D721Med (cell line): Measurements from ENCODE around the gene PDGFRB.

ENCODE experiments used
- DNase-seq: peaks from one replicate; pipeline ENCODE4 v3.0.0; 2011; ENCODE audit warnings: low spot score; ENCODE audit not compliant: insufficient read length
- FAIRE-seq: peaks from 2 replicates; lab custom pipeline; 2011; peaks lifted over from hg19 to GRCh38; lab: Jason Lieb, UNC
- CTCF ChIP-seq: IDR thresholded peaks from 2 replicates; pipeline ENCODE4 v1.5.1; 2012; ENCODE audit warnings: mild to moderate bottlenecking, control low read depth; ENCODE audit not compliant: insufficient read depth; ENCODE audit errors: missing control alignments

PDGFRB gene

DNA sequence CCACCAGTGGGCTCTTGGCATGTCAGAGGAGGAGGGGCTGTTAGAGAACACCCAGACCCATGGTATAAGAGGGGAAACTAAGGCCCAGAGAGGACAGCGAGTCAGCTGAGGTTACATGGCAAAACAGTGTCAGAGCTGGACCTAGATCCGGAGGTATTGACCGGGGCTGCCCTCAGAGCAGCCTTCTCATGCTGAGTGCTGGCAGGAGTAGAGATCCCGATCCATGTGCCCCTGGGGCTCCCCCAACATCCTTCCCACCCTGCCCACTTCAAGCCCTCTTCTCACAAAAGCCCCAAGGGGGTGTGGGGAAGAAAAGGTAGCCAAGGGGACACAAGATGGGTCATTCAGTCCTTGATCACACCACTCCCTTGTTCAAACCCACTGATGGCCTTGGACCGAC, 89.2 kb downstream of the PDGFRB start:
- TF ChIP-seq CTCF, result no peak
- DNase-seq (no peak), FAIRE-seq (no peak)

DNA sequence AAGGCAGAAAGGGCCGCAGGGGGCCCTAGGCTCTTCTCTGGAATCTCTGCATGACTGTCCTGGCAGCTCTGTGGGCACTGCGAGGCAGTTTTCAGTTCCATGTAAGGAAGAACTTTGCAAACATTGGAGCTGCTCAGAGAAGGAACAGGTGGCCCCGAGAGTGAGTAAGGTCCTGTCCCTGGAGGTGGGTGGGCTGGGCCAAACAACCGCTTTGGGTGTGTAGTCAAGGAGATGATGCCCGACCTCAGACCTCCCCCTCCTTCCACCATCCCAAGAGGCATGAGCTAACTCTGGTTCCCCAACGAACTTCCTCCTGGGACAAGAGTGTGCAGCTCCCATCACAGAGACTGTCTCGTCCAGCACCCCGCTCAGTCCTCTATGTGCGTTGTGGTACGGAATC, 89.8 kb downstream of the PDGFRB start:
- no peak for TF ChIP-seq CTCF
- DNase-seq, result no peak
- FAIRE-seq, result no peak

DNA sequence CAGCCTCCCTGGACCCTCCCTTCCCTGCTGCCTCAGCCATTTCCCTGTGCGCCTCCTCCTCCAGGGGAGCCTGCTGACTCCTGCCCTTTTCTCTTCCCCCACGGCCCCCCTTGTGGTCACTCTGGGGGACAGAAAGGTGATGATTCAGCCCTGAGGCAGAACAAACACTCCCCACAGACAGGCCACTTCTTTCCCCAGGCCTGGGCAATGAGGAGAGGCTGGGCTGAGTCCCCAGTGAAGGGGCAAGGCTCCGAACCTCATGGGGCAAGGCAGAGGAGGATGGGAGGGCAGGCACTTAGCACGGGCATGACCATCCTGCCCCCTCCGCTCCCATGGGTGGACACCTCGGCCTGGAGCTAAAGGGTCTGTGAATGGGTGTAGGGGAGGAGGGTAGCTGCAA, 90.3 kb downstream of the PDGFRB start:
- TF ChIP-seq CTCF, result no peak
- DNase-seq (no peak), FAIRE-seq (no peak)

DNA sequence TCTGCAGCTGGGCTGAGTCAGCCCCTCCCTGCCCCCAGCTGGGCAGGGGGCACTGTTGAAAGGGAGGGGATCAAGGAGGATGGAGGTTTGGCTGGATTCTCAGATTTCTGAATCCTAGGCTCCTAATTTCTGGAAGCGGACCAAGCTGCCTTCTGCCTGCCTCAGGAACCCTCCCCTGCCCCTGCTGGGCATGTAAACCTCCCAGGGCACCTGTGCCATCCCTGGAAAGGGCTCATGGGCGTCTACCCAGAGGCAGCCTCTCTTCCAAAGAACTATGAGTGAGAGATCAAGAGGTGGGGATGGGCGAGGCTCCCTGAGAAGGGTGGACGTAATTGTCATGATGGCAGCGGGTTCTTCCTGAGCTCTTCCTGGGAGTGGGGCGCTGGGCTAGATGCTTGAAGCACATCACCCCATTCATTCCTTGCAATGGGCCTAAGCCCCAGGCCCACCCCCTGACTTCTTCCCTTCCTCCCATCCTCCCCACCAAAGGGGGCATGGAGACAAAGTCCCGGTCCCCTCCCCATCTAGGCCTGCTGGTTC, 90.9 kb downstream of the PDGFRB start:
- DNase-seq, result no peak
- no peak for FAIRE-seq
- TF ChIP-seq CTCF, result no peak
